D721Med (cell line): ENCODE data around the gene RELL1.

Experiments
- DNase-seq: peaks from one replicate; pipeline ENCODE4 v3.0.0; 2011; ENCODE audit warnings: low spot score; ENCODE audit not compliant: insufficient read length
- FAIRE-seq: peaks from 2 replicates; lab custom pipeline; 2011; peaks lifted over from hg19 to GRCh38; lab: Jason Lieb, UNC
- TF ChIP-seq, protein P1 (sequence below): IDR thresholded peaks from 2 replicates; pipeline ENCODE4 v1.5.1; 2012; ENCODE audit warnings: mild to moderate bottlenecking, control low read depth; ENCODE audit not compliant: insufficient read depth; ENCODE audit errors: missing control alignments

Gene RELL1

DNA sequence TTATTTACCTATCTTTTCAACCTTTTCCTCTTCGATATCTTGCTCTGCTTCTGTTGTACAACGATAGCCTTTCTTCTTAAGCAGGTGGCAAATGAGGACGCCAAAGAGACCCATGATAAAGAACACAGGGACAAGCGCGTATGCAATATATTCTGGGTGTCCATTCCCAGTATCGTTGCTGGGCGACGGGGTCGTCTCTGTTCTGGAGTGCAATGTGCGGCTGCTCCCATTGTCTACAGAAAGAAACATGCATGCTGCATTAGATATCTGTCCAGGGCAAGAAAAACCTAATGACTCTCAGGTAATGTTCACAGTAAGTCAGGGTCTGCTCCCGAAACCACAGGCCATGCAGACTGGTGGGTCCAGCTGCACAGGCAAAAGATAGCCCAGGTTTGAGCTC lies 36.9 kb downstream of the RELL1 start:
- no peak for DNase-seq
- FAIRE-seq, result no peak
- TF ChIP-seq, protein P1, sequence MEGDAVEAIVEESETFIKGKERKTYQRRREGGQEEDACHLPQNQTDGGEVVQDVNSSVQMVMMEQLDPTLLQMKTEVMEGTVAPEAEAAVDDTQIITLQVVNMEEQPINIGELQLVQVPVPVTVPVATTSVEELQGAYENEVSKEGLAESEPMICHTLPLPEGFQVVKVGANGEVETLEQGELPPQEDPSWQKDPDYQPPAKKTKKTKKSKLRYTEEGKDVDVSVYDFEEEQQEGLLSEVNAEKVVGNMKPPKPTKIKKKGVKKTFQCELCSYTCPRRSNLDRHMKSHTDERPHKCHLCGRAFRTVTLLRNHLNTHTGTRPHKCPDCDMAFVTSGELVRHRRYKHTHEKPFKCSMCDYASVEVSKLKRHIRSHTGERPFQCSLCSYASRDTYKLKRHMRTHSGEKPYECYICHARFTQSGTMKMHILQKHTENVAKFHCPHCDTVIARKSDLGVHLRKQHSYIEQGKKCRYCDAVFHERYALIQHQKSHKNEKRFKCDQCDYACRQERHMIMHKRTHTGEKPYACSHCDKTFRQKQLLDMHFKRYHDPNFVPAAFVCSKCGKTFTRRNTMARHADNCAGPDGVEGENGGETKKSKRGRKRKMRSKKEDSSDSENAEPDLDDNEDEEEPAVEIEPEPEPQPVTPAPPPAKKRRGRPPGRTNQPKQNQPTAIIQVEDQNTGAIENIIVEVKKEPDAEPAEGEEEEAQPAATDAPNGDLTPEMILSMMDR, result no peak

DNA sequence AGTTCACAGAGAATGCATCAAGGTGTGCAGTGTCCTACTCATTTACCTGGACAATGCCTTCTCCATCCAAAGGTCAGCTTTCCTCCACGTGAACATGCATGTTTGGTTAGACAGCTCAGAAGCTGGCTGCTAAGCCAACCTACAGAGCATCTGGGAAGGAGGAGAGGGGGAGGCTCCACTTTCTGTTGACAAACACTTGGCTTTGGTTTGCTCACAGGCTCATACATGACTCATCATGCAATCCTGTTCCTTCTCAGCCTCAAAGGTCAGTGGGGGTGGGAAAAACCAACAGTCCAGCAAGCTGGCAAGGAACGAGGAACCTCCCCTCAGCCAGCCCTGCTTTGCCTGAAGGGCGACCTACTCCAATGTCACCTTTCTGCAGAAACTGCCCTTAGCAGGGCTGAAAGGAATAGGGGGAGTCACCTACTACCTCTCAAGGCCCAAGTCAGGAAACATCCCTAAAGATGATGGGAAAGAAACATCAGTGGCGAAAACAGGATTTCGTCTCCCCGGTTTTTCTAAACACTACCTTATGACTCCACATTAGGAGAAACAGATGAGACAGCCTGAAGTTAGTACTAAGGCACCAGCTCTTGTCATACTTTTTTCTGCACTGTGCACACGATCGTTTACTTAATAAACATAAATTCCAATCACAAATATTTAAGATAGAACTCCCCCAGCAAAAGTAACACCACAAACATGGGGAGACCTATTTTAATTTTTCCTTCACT lies 37.9 kb downstream of the RELL1 start:
- FAIRE-seq, result no peak
- TF ChIP-seq, protein P1, result no peak

DNA sequence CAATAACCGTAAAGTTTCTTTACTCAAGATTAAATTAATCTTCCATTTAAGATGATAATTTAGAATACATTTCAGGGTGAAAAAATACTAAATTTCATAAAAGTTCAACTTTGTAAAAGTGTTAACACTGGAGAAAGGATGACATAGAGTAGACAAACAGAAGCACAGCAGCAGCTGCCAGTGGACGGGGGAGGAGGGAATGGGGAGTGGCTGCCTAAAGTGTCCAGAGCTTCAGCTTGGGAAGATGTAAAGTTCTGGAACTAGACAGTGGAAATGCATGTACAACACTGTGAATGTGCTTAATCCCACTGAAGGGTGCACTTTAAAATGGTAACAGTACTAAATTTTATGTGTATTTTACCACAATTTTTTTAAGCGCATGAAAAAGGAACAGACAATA lies 39.9 kb downstream of the RELL1 start:
- no peak for DNase-seq
- TF ChIP-seq, protein P1, result no peak
- no peak for FAIRE-seq

More for the DNA sequence above, 37.9 kb downstream of the RELL1 start:
- DNase-seq, result no peak

DNA sequence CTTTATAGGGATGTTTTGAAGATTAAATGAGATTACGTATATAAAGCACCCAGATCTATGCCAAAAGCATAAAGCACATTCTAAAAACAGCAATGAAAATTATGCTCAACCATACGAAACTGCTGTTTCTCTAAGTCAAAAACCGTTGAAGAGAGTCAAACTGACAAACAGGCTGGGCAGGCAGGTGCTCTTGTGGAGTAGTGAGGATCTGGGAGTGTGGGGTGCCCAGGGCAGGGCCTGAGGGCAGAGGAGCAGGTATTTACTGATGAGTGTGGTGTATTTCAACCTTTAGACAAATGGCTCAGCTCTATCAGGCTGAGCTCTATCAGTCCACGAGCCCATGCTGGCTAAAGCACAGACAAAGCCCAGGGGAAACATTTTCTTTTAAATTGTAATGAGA lies 40.4 kb downstream of the RELL1 start:
- FAIRE-seq (no peak), DNase-seq (no peak)
- TF ChIP-seq, protein P1, result no peak

DNA sequence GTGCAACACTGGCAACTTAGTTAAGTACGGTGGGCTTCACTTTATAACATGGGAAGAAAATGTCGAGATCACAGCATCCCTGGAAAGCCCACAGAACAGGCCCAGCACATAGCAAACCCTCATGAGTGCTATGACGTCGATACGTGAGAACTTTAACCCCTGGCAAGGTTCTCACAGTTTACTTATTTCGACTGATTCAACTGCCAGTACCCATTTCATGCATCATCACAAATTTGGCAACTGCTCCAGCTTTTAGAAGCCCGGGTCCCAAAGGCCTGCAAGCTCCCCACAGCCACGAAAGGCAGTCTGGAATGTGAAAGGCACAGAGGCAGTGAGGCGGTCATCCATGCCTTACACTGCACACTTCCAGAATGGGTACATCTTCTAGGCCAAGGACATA lies 41.2 kb downstream of the RELL1 start:
- no peak for DNase-seq
- TF ChIP-seq, protein P1, result no peak
- no peak for FAIRE-seq

DNA sequence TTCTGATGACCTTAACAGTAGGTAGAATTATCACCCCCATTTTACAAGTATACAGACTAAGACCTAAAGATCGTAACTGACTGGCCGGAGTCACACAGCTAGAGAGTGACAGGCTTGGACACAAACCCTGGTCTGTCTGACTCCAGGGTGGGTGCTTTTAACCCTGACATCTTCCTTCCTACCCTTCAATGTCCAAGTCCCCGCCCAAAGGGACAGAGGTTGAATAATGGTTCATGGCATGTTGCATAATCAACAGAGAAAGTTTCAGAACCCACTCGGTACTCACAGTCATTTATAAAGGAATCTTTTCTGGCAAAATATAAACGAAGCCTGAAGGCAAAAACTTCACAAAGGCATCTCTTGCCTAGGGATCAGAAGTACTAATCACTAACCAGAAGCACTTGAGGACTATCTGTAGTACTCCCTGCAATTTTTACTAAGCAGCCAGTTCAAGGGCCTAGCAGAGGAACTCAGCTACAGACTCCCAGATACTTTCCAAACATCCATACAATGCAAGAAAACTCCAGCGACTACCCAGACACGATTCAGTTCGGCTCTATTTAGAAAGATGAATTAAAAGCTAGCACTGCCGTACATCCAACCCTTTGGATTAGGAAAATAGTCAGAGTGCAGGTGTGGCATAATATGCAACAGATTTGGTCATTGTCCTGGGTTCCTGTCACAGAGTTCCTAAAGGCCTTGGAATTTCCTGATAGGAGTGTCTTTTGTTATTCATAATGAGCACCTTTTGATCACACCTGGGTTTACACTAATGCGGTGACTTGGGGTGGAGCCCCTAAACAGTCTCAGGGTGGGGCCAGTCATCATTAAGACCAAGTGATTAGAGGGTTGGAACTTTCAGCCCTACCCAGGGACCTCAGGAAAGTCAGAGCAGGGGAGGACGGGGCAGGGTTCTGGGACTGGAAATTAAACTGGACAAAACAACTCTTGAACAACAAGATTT lies 44.0 kb downstream of the RELL1 start:
- TF ChIP-seq, protein P1, result no peak
- DNase-seq, result no peak
- FAIRE-seq, result no peak
